PC-9 (cell line): ENCODE results near the gene C1orf216.

Experiments used
- EZH2 ChIP-seq: fragments of 200-600 bp; sonication (generic); IDR thresholded peaks from 2 replicates; pipeline ENCODE4 v1.8.0; 2017; ENCODE audit warnings: antibody characterized with exemption, low read depth
- TF ChIP-seq, protein P1 (sequence below): fragments of 200-600 bp; sonication (generic); conservative IDR thresholded peaks from 2 replicates; pipeline ENCODE4 v1.6.1; 2017; ENCODE audit warnings: mixed run types, antibody characterized with exemption, mild to moderate bottlenecking, moderate library complexity

- TF ChIP-seq, protein P1, sequence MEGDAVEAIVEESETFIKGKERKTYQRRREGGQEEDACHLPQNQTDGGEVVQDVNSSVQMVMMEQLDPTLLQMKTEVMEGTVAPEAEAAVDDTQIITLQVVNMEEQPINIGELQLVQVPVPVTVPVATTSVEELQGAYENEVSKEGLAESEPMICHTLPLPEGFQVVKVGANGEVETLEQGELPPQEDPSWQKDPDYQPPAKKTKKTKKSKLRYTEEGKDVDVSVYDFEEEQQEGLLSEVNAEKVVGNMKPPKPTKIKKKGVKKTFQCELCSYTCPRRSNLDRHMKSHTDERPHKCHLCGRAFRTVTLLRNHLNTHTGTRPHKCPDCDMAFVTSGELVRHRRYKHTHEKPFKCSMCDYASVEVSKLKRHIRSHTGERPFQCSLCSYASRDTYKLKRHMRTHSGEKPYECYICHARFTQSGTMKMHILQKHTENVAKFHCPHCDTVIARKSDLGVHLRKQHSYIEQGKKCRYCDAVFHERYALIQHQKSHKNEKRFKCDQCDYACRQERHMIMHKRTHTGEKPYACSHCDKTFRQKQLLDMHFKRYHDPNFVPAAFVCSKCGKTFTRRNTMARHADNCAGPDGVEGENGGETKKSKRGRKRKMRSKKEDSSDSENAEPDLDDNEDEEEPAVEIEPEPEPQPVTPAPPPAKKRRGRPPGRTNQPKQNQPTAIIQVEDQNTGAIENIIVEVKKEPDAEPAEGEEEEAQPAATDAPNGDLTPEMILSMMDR, result no peak
- no peak for TF ChIP-seq EZH2
Observed at GRCh38 chr1:35674111-35674510, 44.6 kb downstream of the C1orf216 start.
